Mucosa of descending colon (tissue), 3 donors: Measurements from ENCODE around the gene CACNG3. TPM values are rescaled to one million over a fixed set of nuclear protein-coding genes. Genes with fewer than 3 reads are reported as not detected.

Experiments used
- ATAC-seq: fragments of 200-7000 bp; cut with Tn5 transposase; one replicate; pipeline ENCODE4 v1.9.1; 2020; ENCODE audit warnings: mild to moderate bottlenecking, moderate library complexity
- DNase-seq, 3 donors: peaks; one replicate each; pipeline ENCODE4 v3.0.0-alpha.2; 2020
- H3K36me3 ChIP-seq: fragments of 200-600 bp; one replicate; pipeline ENCODE4 v1.8.0; 2021; ENCODE audit warnings: low read depth, mild to moderate bottlenecking
- H3K4me1 ChIP-seq: fragments of 200-600 bp; one replicate; pipeline ENCODE4 v1.8.0; 2021; ENCODE audit warnings: low read depth, mild to moderate bottlenecking
- H3K4me3 ChIP-seq: fragments of 200-600 bp; one replicate; pipeline ENCODE4 v1.8.0; 2021; ENCODE audit warnings: mild to moderate bottlenecking
- H3K9me3 ChIP-seq: fragments of 200-600 bp; one replicate; pipeline ENCODE4 v1.8.0; 2021; ENCODE audit warnings: mild to moderate bottlenecking
- intact Hi-C, 2 donors: fragments of 100-400 bp; cut with DNase I in 1 of 2; cut with micrococcal nuclease in 1 of 2; formaldehyde crosslinking; loops; one replicate each; pipeline versions ENCODE4 v1.11.0 to v1.11.1; 2022; cut with DNase I, micrococcal nuclease
- long read RNA-seq, 2 donors: library from polyadenylated mRNA; unstranded; transcript quantifications; one replicate each; pipeline ENCODE4 v2.0.0, GENCODE V29; 2019 to 2021
- total RNA-seq, 3 donors: library from RNA; stranded (reverse); fragmentation: NEBNext Ultra II Directional in 2 of 3; extraction: Animal tissue kit (Norgen Biotek cat#: 25700) in 2 of 3; gene quantifications; one replicate each; pipeline versions ENCODE4 v1.2.1 to v1.2.4, GENCODE V29; 2021 to 2023
- TF ChIP-seq, protein P1 (sequence below): fragments of 200-600 bp; IDR thresholded peaks from one replicate; pipeline ENCODE4 v1.8.0; 2022; ENCODE audit warnings: antibody characterized with exemption, mild to moderate bottlenecking
- donor health status: DM: no; HTN: no; CAD: no; lungs with moderate emphysema.
- donor health status: DM: no; HTN: no; CAD: no.
- donor health status: DM: no; HTN: yes; CAD: no.

CACNG3 gene
- total RNA-seq = not detected
- long read RNA-seq, donor 1 = 0 reads
- long read RNA-seq, donor 2 = 0 reads

DNA sequence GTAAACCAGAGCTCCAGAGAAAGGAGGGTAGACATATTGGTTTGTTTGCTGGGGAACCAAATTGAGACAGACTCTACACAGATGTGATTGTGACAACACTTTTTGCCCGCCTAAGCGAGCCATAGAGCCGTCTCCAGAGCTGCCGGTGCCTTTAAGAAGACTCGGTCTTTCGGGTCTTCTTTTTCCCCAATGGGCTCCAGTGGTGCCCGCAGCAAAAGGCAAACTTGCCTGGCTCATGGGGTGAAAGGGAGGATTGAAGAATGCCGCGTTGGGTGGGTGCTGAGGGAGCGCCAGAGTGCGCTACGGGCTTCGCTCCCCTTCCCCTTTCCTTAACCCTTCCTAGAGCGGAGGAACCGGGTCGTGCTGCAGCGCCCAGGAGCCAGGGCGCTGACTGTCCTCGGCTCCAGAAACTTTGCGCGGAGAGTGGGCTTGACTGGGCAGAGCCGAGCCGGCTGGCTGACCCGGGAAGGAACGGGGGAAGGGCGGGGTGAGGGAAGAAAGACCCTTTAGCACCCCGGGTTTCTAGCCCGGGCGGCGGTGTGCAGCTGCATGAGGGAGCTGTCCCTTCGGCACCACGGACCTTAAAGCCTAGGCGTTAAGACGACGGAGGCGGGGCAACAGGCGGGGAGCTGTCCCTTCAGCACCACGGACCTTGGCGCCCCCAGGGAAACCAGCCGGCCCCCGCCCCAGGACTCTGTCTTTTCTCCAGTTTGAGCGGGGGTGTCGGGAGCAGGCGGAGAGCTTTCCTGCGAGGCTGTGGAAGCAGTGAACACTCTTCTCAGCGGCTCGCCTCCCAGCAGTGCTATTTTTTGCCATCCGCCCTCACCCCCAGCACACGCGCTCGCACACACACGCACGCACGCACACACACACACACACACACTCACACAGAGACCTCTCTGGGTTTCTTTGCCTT is at the start of gene CACNG3:
TSS of gene CACNG3 (plus strand) at position 880 of the 916 bp plus-strand sequence. CDS start 420 bp downstream, outside the sequence.
- Histone ChIP-seq H3K4me3 (no peak within 1 kb of the TSS), H3K9me3 (no peaks in the 10 kb centered on the region), H3K36me3 (no peaks in the 10 kb centered on the region), H3K4me1 (no peaks in the 10 kb centered on the region)
- TF ChIP-seq, protein P1, sequence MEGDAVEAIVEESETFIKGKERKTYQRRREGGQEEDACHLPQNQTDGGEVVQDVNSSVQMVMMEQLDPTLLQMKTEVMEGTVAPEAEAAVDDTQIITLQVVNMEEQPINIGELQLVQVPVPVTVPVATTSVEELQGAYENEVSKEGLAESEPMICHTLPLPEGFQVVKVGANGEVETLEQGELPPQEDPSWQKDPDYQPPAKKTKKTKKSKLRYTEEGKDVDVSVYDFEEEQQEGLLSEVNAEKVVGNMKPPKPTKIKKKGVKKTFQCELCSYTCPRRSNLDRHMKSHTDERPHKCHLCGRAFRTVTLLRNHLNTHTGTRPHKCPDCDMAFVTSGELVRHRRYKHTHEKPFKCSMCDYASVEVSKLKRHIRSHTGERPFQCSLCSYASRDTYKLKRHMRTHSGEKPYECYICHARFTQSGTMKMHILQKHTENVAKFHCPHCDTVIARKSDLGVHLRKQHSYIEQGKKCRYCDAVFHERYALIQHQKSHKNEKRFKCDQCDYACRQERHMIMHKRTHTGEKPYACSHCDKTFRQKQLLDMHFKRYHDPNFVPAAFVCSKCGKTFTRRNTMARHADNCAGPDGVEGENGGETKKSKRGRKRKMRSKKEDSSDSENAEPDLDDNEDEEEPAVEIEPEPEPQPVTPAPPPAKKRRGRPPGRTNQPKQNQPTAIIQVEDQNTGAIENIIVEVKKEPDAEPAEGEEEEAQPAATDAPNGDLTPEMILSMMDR = no peak
- intact Hi-C loops = no loop called here
- peak in 2 of 3 donors; percentile 27 to 40 for DNase-seq
- peak; percentile 53 for ATAC-seq

DNA sequence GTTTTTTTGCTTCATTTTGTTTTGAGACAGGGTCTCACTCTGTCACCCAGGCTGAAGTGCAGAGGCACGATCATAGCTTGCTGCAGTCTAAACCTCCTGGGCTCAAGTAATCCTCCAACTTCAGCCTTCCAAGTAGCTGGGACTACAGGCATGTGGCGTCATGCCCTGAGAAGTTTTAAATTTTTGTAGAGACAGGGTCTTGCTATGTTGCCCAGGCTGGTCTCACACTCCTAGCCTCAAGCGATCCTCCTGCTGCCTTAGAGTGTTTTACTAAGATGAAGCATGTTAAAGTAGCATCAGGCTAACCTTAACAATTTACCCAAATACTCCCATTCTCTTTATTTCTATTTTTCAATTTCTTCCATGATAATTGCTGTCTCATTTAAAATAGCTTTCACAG is 49.2 kb upstream of the CACNG3 start:
- no peak overlapping the region for H3K4me3 ChIP-seq
- DNase-seq (no peak), ATAC-seq (no peak)
- H3K4me1 ChIP-seq = no peaks in the 10 kb centered on the region
- TF ChIP-seq, protein P1 = no peak
- H3K36me3 ChIP-seq = no peaks in the 10 kb centered on the region
- intact Hi-C loops = no loop called here
- no peaks in the 10 kb centered on the region for H3K9me3 ChIP-seq

DNA sequence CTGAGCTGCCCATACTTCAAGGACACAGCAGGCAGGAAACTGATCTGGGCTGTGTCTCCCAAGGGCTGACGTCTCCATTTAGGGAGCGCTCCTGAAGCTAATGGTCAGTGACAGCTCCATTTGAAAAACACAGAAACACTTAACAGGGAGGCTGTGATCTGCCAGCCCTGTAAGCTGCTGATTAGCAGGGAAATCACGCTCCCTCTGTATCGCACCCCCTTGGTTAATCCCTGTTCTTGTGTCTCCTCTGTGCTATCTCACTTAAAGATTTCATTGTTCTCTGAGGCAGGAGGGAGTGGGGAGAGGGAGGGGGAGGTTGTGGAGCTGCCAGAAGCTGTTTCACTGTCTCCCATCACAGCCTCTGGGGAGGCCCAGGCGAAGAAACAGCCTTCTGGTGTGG is 47.4 kb upstream of the CACNG3 start:
- no peaks in the 10 kb centered on the region for H3K9me3 ChIP-seq
- TF ChIP-seq, protein P1 = no peak
- DNase-seq (no peak), ATAC-seq (no peak)
- no peak overlapping the region for H3K4me3 ChIP-seq
- no peaks in the 10 kb centered on the region for H3K4me1 ChIP-seq
- intact Hi-C loops = no loop called here
- H3K36me3 ChIP-seq = no peaks in the 10 kb centered on the region

DNA sequence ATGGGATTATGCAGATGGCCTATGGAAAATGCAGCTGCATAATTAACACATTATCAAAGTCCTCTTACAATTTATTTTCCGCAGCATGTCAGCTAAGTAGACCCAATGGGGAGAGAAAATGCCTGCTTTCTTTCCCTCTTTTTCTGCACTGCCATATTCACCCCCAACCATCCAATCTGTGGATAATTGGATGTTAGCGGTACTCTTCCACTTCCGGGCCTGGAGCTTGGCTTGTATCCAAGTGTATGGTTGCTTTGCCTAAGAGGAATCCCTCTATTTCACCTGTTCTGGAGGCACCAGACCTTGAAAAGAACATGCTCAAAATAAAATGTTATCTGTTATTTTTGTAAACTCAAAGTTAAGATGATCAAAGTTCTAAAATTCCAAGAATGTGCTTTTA is 41.1 kb upstream of the CACNG3 start:
- no peak for ATAC-seq
- intact Hi-C loops = no loop called here
- Histone ChIP-seq H3K36me3 (no peaks in the 10 kb centered on the region), H3K4me1 (no peaks in the 10 kb centered on the region), H3K4me3 (no peak overlapping the region), H3K9me3 (no peaks in the 10 kb centered on the region)
- TF ChIP-seq, protein P1 = no peak
- no peak for DNase-seq

DNA sequence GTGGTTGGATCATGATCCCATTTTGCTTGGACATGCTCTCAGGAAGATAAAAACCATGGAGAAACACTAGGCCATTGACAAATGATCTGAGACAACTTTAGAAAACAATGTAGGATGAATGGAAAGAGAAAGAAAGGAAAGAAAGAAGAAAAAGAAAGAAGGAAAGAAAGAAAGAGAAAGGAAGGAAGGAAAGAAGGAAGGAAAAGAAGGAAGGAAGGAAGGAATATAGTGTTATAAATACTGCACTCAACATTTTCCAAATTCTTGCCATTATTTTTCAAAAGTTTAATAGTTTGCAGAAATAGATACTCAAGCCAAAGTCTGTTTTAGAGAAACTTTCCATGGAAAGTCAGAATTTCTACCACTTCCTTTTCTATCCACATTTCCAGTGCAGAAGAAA is 39.2 kb upstream of the CACNG3 start:
- no peak for DNase-seq
- intact Hi-C loops = no loop called here
- H3K4me3 ChIP-seq = no peak overlapping the region

More for the DNA sequence above, 39.2 kb upstream of the CACNG3 start:
- no peaks in the 10 kb centered on the region for H3K9me3 ChIP-seq
- no peak for ATAC-seq
- no peaks in the 10 kb centered on the region for H3K36me3 ChIP-seq
- H3K4me1 ChIP-seq = no peaks in the 10 kb centered on the region
- TF ChIP-seq, protein P1 = no peak
